ENCODE measurements around the gene ZAR1.

GRCh38 chr4:48470137-48470536 lies 19.9 kb upstream of the ZAR1 start:
- TF ChIP-seq CTCF (IDR thresholded peaks at IDR 0.05; ENCODE audit: low read length) (no peak), EZH2 (IDR thresholded peaks at IDR 0.05; ENCODE audit: borderline replicate concordance, low read length) (no peak)
